Measurements from ENCODE around the gene ADGRG1.

ADGRG1 gene

GRCh38 chr16:57611181-57611580 is 17.2 kb upstream of the ADGRG1 start:
- no peak for DNase-seq (ENCODE audit: insufficient read length, low spot score)
- no peak for TF ChIP-seq CTCF (IDR thresholded peaks at IDR 0.05; ENCODE audit: insufficient read depth, missing control alignments)

GRCh38 chr16:57611706-57612105 is 16.7 kb upstream of the ADGRG1 start:
- FAIRE-seq, result no peak
- DNase-seq (ENCODE audit: insufficient read length, low spot score), result no peak
- TF ChIP-seq CTCF (IDR thresholded peaks at IDR 0.05; ENCODE audit: insufficient read depth, missing control alignments), result no peak

More at GRCh38 chr16:57611181-57611580, 17.2 kb upstream of the ADGRG1 start:
- no peak for FAIRE-seq

- DNase-seq (ENCODE audit: insufficient read length, low spot score) (no peak), FAIRE-seq (no peak)
- TF ChIP-seq CTCF (IDR thresholded peaks at IDR 0.05; ENCODE audit: insufficient read depth, missing control alignments), result no peak
These were observed 15.9 kb upstream of the ADGRG1 start for GRCh38 chr16:57612494-57612893.

GRCh38 chr16:57613514-57613913 is 14.9 kb upstream of the ADGRG1 start:
- DNase-seq (ENCODE audit: insufficient read length, low spot score) (no peak), FAIRE-seq (no peak)
- TF ChIP-seq CTCF (IDR thresholded peaks at IDR 0.05; ENCODE audit: insufficient read depth, missing control alignments), result no peak

GRCh38 chr16:57614536-57614935 is 13.9 kb upstream of the ADGRG1 start:
- FAIRE-seq (no peak), DNase-seq (ENCODE audit: insufficient read length, low spot score) (no peak)
- no peak for TF ChIP-seq CTCF (IDR thresholded peaks at IDR 0.05; ENCODE audit: insufficient read depth, missing control alignments)

GRCh38 chr16:57614944-57615343 is 13.5 kb upstream of the ADGRG1 start:
- FAIRE-seq, result no peak
- TF ChIP-seq CTCF (IDR thresholded peaks at IDR 0.05; ENCODE audit: insufficient read depth, missing control alignments), result no peak
- DNase-seq (ENCODE audit: insufficient read length, low spot score), result no peak

GRCh38 chr16:57615813-57616212 is 12.6 kb upstream of the ADGRG1 start:
- FAIRE-seq, result no peak
- DNase-seq (ENCODE audit: insufficient read length, low spot score), result no peak
- TF ChIP-seq CTCF (IDR thresholded peaks at IDR 0.05; ENCODE audit: insufficient read depth, missing control alignments), result no peak

Measured in D721Med (cell line).